ENCODE data around the gene KRTAP5-5.

Gene KRTAP5-5

DNA sequence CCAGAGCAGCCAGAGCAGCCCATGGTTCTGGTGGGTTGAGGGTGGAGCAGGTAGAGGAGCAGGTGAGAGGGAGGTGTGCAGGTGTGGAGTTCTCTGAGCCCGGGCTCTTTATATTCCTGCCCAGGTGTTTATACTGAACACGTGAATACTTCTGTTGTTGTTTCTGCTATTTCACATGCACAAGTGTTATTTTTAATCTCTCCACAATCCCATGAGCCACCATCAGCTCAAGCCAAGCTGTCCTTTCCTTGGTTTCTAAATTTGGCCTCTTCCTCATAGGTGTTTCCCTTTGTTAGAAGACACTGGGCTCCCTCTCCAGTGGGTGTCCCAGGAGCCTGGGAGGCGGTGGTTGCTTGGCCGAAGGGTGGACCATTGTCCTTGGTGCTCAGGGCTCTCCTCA is 21.2 kb upstream of the KRTAP5-5 start, which contains the start of gene KRTAP5-3:
TSS of gene KRTAP5-3 (minus strand) at position 101 of the 400 bp plus-strand sequence. CDS start at position 23, 78 bp downstream.
- H3K27me3 ChIP-seq (replicated peaks; ENCODE audit: control insufficient read depth, insufficient read depth, low read length), result peaks cover under 1% of the 10 kb centered on the region
- TF ChIP-seq, protein P1, sequence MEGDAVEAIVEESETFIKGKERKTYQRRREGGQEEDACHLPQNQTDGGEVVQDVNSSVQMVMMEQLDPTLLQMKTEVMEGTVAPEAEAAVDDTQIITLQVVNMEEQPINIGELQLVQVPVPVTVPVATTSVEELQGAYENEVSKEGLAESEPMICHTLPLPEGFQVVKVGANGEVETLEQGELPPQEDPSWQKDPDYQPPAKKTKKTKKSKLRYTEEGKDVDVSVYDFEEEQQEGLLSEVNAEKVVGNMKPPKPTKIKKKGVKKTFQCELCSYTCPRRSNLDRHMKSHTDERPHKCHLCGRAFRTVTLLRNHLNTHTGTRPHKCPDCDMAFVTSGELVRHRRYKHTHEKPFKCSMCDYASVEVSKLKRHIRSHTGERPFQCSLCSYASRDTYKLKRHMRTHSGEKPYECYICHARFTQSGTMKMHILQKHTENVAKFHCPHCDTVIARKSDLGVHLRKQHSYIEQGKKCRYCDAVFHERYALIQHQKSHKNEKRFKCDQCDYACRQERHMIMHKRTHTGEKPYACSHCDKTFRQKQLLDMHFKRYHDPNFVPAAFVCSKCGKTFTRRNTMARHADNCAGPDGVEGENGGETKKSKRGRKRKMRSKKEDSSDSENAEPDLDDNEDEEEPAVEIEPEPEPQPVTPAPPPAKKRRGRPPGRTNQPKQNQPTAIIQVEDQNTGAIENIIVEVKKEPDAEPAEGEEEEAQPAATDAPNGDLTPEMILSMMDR (IDR thresholded peaks at IDR 0.05; ENCODE audit: insufficient read depth, low read length, poor library complexity, severe bottlenecking), result no peak

DNA sequence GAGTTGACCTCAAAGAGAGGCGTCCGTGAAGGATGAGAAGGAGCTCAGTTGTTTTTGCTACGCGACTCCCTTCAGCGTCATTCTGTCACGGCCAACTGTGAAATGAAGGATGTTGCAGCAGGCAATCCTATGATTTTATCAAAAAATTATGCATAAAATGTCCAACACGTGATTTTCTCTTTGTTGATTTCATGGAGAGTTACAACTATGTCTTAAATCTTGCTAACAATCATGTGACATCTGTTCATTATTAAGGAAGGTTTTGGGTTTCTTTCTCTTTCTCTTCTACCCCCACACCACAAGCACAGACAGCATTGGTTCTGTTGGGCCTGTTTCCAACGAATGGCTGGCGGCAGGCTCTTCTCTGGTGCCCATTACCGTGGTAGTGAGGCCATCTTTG is 11.3 kb upstream of the KRTAP5-5 start:
- Histone ChIP-seq H3K4me3 (replicated peaks; ENCODE audit: low read depth, low read length) (no peak overlapping the region), H3K27me3 (replicated peaks; ENCODE audit: control insufficient read depth, insufficient read depth, low read length) (peaks cover 1% of the 10 kb centered on the region), H3K36me3 (ENCODE audit: control insufficient read depth, insufficient read depth, low read length) (no peaks in the 10 kb centered on the region)
- no peak for DNase-seq (ENCODE audit: extremely low read depth, insufficient read length)
- TF ChIP-seq, protein P1 (IDR thresholded peaks at IDR 0.05; ENCODE audit: insufficient read depth, low read length, poor library complexity, severe bottlenecking), result no peak

More for the DNA sequence above, 21.2 kb upstream of the KRTAP5-5 start, which contains the start of gene KRTAP5-3:
- Histone ChIP-seq H3K36me3 (ENCODE audit: control insufficient read depth, insufficient read depth, low read length) (no peaks in the 10 kb centered on the region), H3K4me3 (replicated peaks; ENCODE audit: low read depth, low read length) (no peak within 1 kb of the TSS)
- DNase-seq (ENCODE audit: extremely low read depth, insufficient read length), result no peak

DNA sequence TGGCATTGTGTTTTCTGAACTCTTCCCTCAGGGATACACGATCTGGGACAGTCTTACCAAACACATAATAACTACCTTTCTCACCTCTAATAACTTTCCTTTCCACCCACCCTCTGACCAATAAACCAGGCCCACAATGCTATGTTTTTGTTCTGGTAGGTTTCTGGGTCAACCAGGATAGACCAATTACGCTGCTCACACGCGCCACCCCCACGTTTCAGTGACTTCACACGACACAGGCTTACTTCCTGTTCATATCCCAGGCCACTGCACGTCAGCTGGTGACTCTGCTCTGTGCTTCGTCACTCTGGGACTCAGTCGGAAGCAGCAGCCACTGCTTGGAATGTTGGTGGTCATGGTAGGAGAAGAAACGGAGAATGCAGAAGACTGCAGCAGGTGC is 10.1 kb upstream of the KRTAP5-5 start:
- Histone ChIP-seq H3K36me3 (ENCODE audit: control insufficient read depth, insufficient read depth, low read length) (no peaks in the 10 kb centered on the region), H3K27me3 (replicated peaks; ENCODE audit: control insufficient read depth, insufficient read depth, low read length) (no peaks in the 10 kb centered on the region; the same call in none of the 2 replicates), H3K4me3 (replicated peaks; ENCODE audit: low read depth, low read length) (no peak overlapping the region)
- TF ChIP-seq, protein P1 (IDR thresholded peaks at IDR 0.05; ENCODE audit: insufficient read depth, low read length, poor library complexity, severe bottlenecking), result no peak
- DNase-seq (ENCODE audit: extremely low read depth, insufficient read length), result no peak

DNA sequence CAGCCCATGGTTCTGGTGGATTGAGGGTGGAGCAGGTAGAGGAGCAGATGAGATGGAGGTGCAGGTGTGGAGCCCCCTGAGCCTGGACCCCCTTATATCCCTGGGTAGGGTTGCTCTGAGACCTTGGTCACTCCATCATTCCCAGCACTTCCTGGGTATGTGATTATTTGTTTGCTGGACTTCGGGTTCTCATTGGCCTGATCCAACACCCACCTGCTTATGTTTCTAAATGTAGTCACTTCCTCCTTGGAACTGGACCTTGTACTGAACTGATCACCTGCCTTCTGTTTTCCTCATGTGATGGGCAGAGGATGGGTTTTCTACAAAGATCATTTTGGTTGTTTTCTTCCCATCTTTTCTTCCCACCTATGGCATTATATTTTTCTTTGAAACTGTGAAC is 7.5 kb upstream of the KRTAP5-5 start, which contains the start of gene KRTAP5-4:
TSS of gene KRTAP5-4 (minus strand) at position 53 of the 400 bp plus-strand sequence. CDS start at position 8, 45 bp downstream.
- no peaks in the 10 kb centered on the region; the same call in none of the 2 replicates for H3K27me3 ChIP-seq (replicated peaks; ENCODE audit: control insufficient read depth, insufficient read depth, low read length)
- TF ChIP-seq, protein P1 (IDR thresholded peaks at IDR 0.05; ENCODE audit: insufficient read depth, low read length, poor library complexity, severe bottlenecking), result no peak
- no peak within 1 kb of the TSS for H3K4me3 ChIP-seq (replicated peaks; ENCODE audit: low read depth, low read length)
- DNase-seq (ENCODE audit: extremely low read depth, insufficient read length), result no peak
- H3K36me3 ChIP-seq (ENCODE audit: control insufficient read depth, insufficient read depth, low read length), result no peaks in the 10 kb centered on the region

DNA sequence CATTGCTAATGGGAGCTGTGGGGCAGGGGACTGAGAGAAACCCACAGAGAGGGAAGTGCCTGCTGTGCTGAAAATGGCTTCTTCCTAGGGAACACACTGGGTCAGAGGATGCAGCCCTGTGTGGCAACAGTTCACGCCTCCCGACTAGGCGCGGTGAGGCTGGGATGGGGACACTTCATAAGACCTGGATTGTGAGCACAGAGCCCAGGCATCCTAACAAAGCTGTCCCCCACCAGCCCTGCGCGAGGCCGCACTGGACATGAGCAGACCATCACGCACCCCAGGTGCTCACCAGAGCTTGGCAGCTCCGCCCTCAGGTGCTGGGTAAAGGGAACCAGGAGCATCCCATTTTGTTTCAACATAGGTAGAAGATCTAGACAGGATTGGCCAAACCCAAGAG is 5.9 kb upstream of the KRTAP5-5 start:
- no peak overlapping the region for H3K4me3 ChIP-seq (replicated peaks; ENCODE audit: low read depth, low read length)

More for the DNA sequence above, 5.9 kb upstream of the KRTAP5-5 start:
- no peaks in the 10 kb centered on the region; the same call in 1 of the 2 replicates for H3K27me3 ChIP-seq (replicated peaks; ENCODE audit: control insufficient read depth, insufficient read depth, low read length)
- H3K36me3 ChIP-seq (ENCODE audit: control insufficient read depth, insufficient read depth, low read length), result no peaks in the 10 kb centered on the region
- TF ChIP-seq, protein P1 (IDR thresholded peaks at IDR 0.05; ENCODE audit: insufficient read depth, low read length, poor library complexity, severe bottlenecking), result no peak
- DNase-seq (ENCODE audit: extremely low read depth, insufficient read length), result no peak

All from GM06990 (cell line).